Prostate gland (tissue), 2 donors: ENCODE results near the gene ADK. TPM values are rescaled to one million over a fixed set of nuclear protein-coding genes. Genes with fewer than 3 reads are reported as not detected.
"Not testable (repeated sequence)": the region's sequence is repeated elsewhere in the genome, so short reads cannot be mapped to it uniquely, and the experiment has no call there.

ENCODE experiments used
- DNase-seq: peaks from one replicate; pipeline ENCODE4 v3.0.0-alpha.2; 2019; ENCODE audit warnings: low spot score
- H3K27ac ChIP-seq, 2 donors: fragments of 200-600 bp; sonication (generic); 2 replicates each; pipeline ENCODE4 v1.5.1; 2017 to 2019
- H3K27me3 ChIP-seq: fragments of 200-600 bp; sonication (generic); replicated peaks from 2 replicates; pipeline ENCODE4 v1.5.1; 2019; ENCODE audit not compliant: insufficient read depth
- H3K36me3 ChIP-seq, 2 donors: fragments of 200-600 bp; sonication (generic); 1 replicate in 1 of 2; 2 replicates in 1 of 2; pipeline versions ENCODE4 v1.5.1 to v1.8.1; 2017 to 2019
- H3K4me1 ChIP-seq: fragments of 200-600 bp; sonication (generic); replicated peaks from 2 replicates; pipeline ENCODE4 v1.5.1; 2019
- H3K4me3 ChIP-seq, 2 donors: fragments of 200-600 bp; sonication (generic); 2 replicates each; pipeline ENCODE4 v1.5.1; 2017 to 2019
- H3K9me3 ChIP-seq: fragments of 200-600 bp; sonication (generic); 2 replicates; pipeline ENCODE4 v1.5.1; 2017
- POLR2A ChIP-seq: fragments of 450-650 bp; IDR thresholded peaks from one replicate; pipeline ENCODE4 v1.6.1; 2016; ENCODE audit warnings: antibody characterized with exemption, mild to moderate bottlenecking
- POLR2AphosphoS5 ChIP-seq: sonication (generic); formaldehyde crosslinking; IDR thresholded peaks from one replicate; pipeline ENCODE4 v1.6.1; 2017; ENCODE audit warnings: antibody characterized with exemption
- WGBS: methylation state at CpG from one replicate; pipeline ENCODE4 v1.1.5; 2018; 5-methylcytosine and 5-hydroxymethylcytosine counted together
- intact Hi-C: fragments of 100-400 bp; cut with DNase I; formaldehyde crosslinking; loops from one replicate; pipeline ENCODE4 v1.14.2; 2022
- total RNA-seq, 2 donors: library from RNA; depleted of rRNA; stranded (reverse); fragments of >200 nt; gene quantifications; one replicate each; pipeline ENCODE4 v1.1.0, GENCODE V29; 2016
- TF ChIP-seq, protein P1 (sequence below), 4 experiments: fragments of 200-600 bp in 2 of 4; fragments of 450-650 bp in 2 of 4; sonication (generic) in 2 of 4; IDR thresholded peaks; 1 replicate in 3 of 4; 2 replicates in 1 of 4; pipeline ENCODE4 v1.5.1; 2016 to 2019; ENCODE audit warnings: antibody characterized with exemption in 4 of 4, mild to moderate bottlenecking in 2 of 4, moderate library complexity in 2 of 4

ADK gene
- total RNA-seq, 2 donors from 2014 or later = 34.1 to 42.5 TPM

DNA sequence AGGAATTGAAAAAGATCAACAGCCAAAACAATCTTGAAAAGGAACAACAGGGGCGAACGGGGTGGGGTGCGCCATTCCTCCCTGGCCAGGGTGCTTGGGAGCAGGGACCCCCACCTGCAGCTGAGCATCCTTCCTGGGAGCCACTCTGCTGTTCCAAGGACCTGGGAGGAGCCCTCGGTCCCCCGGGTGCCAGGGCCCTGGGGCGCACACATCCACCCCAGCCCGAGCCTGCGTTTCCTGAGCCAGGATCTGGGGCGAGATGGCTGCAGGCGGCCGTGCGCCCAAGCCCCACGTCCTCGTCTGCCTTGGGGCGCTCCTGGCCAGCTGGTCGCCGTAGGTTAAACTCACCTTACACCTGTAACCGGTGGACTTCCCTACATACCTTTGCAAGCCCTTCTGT lies 11.0 kb upstream of the ADK start:
- H3K36me3 ChIP-seq = no peaks in the 10 kb centered on the region
- intact Hi-C loops = no loop called here
- WGBS = 98% methylated on average over 18 of the region's 18 CpGs
- H3K4me1 ChIP-seq = no peaks in the 10 kb centered on the region
- TF ChIP-seq POLR2AphosphoS5 (no peak), POLR2A (no peak)
- TF ChIP-seq, protein P1, sequence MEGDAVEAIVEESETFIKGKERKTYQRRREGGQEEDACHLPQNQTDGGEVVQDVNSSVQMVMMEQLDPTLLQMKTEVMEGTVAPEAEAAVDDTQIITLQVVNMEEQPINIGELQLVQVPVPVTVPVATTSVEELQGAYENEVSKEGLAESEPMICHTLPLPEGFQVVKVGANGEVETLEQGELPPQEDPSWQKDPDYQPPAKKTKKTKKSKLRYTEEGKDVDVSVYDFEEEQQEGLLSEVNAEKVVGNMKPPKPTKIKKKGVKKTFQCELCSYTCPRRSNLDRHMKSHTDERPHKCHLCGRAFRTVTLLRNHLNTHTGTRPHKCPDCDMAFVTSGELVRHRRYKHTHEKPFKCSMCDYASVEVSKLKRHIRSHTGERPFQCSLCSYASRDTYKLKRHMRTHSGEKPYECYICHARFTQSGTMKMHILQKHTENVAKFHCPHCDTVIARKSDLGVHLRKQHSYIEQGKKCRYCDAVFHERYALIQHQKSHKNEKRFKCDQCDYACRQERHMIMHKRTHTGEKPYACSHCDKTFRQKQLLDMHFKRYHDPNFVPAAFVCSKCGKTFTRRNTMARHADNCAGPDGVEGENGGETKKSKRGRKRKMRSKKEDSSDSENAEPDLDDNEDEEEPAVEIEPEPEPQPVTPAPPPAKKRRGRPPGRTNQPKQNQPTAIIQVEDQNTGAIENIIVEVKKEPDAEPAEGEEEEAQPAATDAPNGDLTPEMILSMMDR (IDR thresholded peaks at IDR 0.05) = no peak
- H3K4me3 ChIP-seq = no peak overlapping the region
- DNase-seq = no peak
- H3K27me3 ChIP-seq = no peaks in the 10 kb centered on the region
- H3K27ac ChIP-seq = no peak overlapping the region
- no peaks in the 10 kb centered on the region for H3K9me3 ChIP-seq

DNA sequence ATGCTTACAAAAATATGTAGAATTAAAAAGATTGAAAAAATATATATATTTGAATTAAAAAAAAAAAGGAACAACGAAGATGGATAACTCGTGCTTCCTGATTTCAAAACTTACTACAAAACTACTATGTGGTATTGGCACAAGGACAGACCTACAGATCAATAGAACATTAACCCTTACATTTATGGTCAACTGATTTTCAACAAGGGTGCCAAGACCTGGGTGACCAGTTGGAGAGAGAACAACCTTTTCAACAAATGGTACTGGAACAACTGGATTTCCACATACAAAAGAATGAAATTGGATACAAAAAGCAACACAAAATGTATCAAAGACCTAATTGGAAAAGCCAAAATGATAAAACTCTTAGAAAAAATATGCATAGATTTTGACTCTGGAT lies 10.5 kb upstream of the ADK start:
- no peak overlapping the region for H3K4me3 ChIP-seq
- WGBS = 78% methylated on average over 2 of the region's 2 CpGs
- H3K36me3 ChIP-seq = no peaks in the 10 kb centered on the region
- no peak overlapping the region for H3K27ac ChIP-seq
- no peaks in the 10 kb centered on the region for H3K27me3 ChIP-seq
- TF ChIP-seq, protein P1 (IDR thresholded peaks at IDR 0.05) = no peak
- TF ChIP-seq POLR2AphosphoS5 = no peak
- TF ChIP-seq POLR2A = no peak
- H3K4me1 ChIP-seq = peaks cover under 1% of the 10 kb centered on the region
- no peaks in the 10 kb centered on the region for H3K9me3 ChIP-seq
- intact Hi-C loops = no loop called here
- no peak for DNase-seq

DNA sequence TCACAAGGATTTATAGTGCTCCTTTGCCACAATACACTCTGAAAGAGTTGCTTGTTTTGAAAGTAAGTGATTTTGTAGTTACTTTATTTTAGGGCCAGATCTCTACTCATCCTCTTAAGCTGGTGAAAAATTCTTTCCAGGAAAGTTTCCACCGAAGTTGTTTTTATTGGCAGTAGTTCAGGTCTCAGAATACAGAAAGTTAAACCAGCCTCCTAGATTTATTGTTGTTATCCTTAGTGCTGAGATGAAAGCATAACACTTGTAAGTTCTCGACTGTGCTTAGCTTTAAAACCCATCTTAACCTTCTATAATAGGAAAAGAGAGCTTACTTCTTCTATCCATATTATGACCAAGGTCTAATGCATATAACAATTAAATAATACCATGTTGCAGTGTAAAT lies 5.9 kb upstream of the ADK start:
- Histone ChIP-seq H3K27me3 (no peaks in the 10 kb centered on the region), H3K36me3 (no peaks in the 10 kb centered on the region), H3K4me1 (peaks cover 3% of the 10 kb centered on the region), H3K27ac (peak overlapping the region in 1 of 2 donors; percentile 0), H3K9me3 (no peaks in the 10 kb centered on the region), H3K4me3 (no peak overlapping the region)
- peak; percentile 17 for DNase-seq
- intact Hi-C loops = no loop called here
- TF ChIP-seq POLR2A (no peak), POLR2AphosphoS5 (peak; percentile 71)
- TF ChIP-seq, protein P1 (IDR thresholded peaks at IDR 0.05) = no peak
- 9% methylated on average over 2 of the region's 2 CpGs for WGBS

DNA sequence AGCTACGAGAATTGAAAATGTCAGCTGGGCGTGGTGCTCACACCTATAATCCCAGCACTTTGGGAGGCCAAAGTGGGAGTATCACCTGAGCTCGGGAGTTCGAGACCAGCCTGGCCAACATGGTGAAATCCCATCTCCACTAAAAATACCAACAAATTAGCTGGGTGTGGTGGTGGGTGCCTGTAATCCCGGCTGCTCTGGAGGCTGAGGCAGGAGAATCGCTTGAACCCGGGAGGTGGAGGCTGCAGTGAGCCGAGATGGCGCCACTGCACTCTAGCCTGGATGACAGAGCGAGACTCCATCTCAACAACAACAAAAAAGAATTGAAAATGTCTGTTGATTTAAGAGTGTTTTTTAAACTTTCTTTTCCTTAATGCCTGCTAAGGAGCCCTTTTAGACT lies 4.0 kb upstream of the ADK start:
- H3K27me3 ChIP-seq, H3K4me3 ChIP-seq, intact Hi-C loops, H3K27ac ChIP-seq, H3K36me3 ChIP-seq, H3K4me1 ChIP-seq, H3K9me3 ChIP-seq, DNase-seq: not testable (repeated sequence)
- 92% methylated on average over 10 of the region's 10 CpGs for WGBS

DNA sequence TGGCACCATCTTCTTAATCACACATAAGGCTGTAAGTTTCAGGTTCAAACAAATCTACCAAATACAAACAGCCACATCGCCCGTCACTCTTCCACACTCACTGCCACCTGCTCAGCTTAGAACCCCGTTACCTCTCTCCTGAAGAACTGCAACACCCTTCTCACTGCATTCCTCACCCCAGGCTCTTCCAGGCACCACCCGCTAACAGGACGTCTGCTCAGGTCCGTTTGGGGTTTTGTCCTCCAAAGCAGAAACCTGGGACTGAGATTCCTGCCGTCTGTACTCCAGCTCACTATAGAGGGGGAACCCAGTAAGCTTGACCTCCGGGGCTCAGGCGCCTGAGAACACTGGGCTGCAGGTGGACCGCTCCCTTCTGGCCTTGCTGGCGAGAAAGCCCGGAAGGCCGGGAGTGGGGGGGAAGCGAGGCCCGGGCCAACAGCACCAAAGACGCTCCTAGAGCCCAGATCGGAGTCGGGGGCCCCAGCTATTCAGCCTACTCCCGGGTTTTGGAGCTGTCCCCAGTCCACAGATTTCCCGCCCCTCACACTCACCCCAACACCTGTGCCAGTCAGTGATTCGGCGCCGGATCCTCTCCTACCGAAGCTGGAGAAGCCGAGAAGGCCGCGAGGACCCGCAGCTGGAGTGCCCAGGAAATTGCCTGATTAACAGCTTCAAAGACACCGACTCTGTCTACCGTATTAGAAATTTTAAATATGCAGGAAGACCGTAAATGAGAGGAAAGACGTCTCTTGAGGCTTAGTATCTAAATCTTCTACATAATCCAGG lies 624 bp upstream of the ADK start, which contains the start of gene AP3M1:
TSS of gene AP3M1 (minus strand) at position 625 of the 786 bp plus-strand sequence. CDS start 12,449 bp downstream, outside the sequence.
- peak; percentile 78 for DNase-seq
- Histone ChIP-seq H3K4me1 (peaks cover 5% of the 10 kb centered on the region), H3K9me3 (no peaks in the 10 kb centered on the region), H3K4me3 (peak within 1 kb of the TSS; percentile 69 to 92), H3K27ac (peak within 1 kb of the TSS; percentile 84 to 92), H3K36me3 (no peaks in the 10 kb centered on the region), H3K27me3 (no peaks in the 10 kb centered on the region)
- TF ChIP-seq, protein P1 (IDR thresholded peaks at IDR 0.05) = peak in 1 of 4 experiments; percentile 10
- no peak for TF ChIP-seq POLR2AphosphoS5
- TF ChIP-seq POLR2A = no peak
- intact Hi-C loops = no loop called here
- WGBS = 0% methylated on average over 32 of the region's 32 CpGs
